Jurkat, Clone E6-1 (cell line): ENCODE data around the gene PBX1.

Experiments
- DNase-seq: peaks from one replicate; pipeline ENCODE4 v3.0.0-alpha.2; 2011; ENCODE audit warnings: low read depth, low spot score
- H3K4me3 ChIP-seq: 2 replicates; pipeline ENCODE4 v1.5.1; 2011; ENCODE audit warnings: mild to moderate bottlenecking, low read length, control low read depth, moderate library complexity

Gene PBX1

DNA sequence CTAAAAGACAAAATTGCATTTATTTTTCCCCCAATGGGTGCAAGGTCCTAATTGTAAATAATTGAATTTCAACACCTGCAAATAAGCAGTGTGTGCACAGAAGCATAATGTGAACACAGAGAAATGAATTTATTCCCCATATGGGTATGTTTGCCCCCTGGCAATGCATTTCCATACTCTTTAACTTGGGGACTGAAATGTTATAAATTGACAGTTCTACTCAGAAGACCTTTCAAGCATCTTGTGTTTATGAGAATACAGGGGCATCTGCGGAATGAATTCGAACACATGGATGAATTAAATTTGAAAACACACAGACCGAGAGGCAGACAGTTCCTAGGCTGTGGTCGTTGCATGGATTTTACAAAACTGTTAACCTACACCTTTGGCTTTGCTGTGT, 3.5 kb downstream of the PBX1 start:
- no peak for DNase-seq
- H3K4me3 ChIP-seq: no peak overlapping the region

DNA sequence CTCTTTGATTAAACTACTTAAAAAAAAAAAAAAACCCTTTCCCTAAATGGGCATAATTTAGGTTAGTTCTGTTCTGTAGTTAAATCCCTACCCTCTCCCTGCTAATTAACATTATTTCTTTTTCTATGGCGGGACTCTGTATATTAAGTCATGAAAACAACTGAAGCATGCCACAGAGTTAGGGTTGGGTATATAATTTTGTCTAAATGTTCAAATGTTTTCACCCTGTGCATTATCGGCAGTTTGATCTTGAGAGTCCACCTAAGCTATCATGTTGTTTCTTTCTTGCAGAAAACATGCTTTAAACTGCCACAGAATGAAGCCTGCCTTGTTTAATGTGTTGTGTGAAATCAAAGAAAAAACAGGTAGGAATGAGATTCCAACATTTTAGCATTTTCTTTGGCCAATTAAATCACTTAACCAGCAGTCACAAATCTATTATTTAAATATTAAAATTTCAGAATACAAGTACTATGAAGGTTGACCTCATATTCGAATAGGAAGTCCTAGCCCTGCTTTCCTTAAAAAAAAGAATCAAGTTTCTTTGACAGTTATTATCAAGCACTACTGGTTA, 4.0 kb downstream of the PBX1 start:
- no peak for DNase-seq
- H3K4me3 ChIP-seq: no peak overlapping the region

DNA sequence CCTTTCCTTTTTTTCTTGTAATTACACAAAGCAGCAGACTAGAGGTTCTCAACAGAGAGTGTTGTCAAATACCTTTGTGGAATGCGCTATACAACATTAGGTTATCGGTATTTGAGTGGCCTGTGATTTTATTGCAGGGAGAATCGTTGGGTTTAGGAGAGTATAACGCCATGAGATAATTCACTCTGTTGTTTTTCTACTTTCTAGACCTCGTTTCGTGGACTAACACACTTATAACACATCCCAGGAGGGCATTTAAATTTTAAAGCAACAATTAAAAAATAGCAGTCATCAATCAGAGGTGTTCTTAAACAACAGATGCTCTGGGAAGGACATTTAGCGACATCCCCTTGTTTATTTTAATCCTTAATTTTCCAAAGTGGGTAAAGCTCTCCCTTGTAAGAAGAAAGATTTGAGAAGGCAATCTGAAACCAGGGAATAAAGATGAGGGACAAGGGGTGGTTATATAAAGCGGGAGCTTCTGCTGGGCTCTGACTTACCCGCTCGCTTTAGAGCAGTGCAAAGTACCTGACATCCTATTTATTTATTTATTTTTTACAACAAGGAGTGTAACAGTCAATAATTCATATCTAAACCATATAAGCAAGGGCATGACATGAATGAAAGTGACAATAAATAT, 4.9 kb downstream of the PBX1 start:
- DNase-seq: no peak
- H3K4me3 ChIP-seq: no peak overlapping the region

DNA sequence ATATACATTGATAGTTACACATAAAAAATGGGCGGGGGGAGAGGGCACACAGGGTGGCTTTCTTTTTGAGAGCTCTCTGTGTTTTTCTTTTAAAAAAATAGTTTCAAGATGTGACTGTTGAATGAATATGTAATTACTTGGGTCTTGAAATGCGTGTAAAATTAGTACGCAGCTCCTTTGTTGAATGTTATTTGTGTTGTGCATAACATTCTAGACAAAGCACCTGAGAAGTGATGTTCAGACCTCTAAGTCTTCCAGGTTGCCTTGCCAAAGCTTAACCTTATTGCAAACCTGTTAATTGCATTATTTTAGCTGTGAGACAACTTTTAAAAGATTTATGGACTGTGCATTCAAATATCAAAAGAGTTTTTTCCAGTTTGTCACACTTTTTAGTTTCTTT, 5.4 kb downstream of the PBX1 start:
- DNase-seq: no peak
- H3K4me3 ChIP-seq: no peak overlapping the region

DNA sequence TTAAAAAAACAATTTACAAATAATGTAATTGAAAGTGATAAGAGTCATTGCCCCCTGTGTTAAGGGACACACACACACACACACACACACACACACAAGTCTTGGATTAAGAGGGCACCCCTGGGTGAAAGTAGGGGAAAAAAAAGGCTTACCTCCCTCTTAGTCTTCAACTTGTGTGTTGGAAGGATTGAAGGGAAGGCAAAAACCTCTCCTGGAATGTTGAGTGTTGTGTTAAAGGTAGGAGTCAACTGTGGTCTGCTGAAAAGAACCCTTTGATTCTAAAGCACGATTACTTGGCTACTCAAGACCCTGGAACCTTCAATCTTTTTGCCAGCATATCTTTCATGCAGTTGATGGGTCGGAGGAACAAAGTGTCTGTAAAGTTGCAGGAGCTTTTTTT, 6.4 kb downstream of the PBX1 start:
- no peak for DNase-seq
- H3K4me3 ChIP-seq: no peak overlapping the region

DNA sequence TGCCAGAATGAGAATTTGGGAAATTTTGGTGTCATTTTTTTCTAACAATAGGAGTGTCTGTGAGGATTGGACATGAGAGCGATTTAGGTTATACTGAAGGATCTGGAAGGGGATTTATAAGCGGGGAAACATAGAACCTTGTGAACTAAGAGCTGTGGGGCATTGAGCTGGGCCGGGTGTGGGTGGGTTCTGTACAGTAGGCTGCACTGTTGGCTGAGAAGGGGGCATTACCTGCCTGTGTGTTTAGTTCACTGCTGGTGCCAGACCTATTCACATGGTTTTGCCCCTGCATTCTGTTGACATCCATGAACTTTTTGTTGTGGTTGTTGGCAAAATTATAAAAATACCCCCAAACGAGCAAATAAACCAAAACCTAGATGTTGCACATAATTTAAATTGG, 8.8 kb downstream of the PBX1 start:
- DNase-seq: no peak
- no peak overlapping the region for H3K4me3 ChIP-seq

DNA sequence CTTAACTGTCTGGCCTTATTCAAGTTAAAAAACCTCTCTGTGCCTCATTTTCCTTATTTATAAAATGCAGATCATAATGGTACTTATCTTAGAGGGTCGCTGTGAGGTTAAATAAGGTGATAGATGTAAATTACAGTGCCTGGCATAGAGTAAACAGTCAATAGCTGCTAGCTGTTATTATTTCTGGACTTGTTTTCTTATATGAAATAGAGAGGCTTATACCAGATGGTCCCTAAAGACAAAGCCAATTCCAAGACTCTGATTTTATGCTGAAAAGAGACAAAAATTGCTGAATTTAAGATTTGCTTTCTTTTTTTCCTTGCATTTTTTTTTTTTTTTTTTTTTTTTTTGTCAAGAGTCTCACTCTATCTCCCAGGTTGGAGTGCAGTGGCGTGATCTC, 10.3 kb downstream of the PBX1 start:
- no peak overlapping the region for H3K4me3 ChIP-seq
- DNase-seq: no peak

DNA sequence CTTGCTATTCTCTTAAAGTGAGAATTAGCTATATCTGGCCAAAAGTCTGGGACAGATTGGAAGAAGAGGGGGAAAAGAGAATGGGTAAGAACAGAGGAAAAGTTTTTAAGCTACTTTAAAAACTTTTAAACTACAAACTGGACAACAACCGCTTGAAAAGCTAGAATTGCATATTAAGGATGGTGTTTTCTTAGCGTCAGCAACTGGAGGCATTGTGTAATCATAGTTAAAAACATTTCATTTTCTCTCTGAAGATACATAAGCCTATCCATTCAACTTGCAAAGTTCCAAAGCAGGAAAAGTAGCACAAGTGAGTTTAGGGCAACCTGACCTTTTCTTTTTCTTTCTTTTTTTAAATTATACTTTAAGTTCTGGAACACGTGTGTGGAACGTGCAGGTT, 10.9 kb downstream of the PBX1 start:
- H3K4me3 ChIP-seq: no peak overlapping the region
- DNase-seq: no peak

DNA sequence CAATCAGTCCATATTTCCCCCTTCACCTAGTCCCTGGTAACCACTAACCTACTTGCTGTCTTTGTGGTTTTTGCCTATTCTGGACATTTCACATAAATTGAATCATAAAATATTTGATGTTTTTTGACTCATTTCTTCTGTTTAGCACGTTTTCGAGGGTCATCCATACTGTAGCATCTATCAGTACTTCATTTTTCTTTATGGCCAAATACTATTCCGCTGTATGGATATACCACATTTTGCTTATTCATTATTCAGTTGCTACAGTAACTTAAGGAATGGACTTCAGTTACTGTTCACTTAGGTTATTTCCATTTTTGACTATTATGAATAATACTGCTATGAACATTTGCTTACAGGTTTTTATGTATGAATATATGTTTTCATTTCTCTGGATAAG, 12.3 kb downstream of the PBX1 start:
- no peak overlapping the region for H3K4me3 ChIP-seq
- no peak for DNase-seq

DNA sequence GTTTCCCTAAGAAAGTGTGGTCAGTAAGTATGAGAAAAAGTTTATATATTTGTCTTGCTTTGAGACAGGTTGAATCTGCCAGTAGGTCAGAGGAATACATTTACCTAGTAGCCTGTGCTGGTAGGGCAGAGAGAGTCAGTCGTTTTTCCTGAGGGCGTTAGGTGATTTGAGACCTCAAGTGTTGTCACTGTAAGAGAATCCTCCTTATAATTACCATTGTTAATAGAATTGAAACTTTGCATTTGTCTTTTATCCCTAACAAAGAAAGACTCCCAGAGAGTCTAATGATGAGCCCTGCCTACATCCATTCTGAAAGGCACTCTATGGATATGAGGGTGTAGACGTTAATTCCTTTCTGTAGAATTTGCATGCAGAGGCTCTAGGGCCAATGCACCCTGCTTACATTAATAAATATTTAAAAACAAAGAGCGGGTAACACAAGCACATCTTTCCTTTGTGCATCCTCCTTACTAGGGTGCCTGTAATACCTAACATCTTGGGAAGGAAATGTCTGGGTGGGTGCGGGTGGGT, 16.4 kb downstream of the PBX1 start:
- H3K4me3 ChIP-seq: no peak overlapping the region
- DNase-seq: no peak

DNA sequence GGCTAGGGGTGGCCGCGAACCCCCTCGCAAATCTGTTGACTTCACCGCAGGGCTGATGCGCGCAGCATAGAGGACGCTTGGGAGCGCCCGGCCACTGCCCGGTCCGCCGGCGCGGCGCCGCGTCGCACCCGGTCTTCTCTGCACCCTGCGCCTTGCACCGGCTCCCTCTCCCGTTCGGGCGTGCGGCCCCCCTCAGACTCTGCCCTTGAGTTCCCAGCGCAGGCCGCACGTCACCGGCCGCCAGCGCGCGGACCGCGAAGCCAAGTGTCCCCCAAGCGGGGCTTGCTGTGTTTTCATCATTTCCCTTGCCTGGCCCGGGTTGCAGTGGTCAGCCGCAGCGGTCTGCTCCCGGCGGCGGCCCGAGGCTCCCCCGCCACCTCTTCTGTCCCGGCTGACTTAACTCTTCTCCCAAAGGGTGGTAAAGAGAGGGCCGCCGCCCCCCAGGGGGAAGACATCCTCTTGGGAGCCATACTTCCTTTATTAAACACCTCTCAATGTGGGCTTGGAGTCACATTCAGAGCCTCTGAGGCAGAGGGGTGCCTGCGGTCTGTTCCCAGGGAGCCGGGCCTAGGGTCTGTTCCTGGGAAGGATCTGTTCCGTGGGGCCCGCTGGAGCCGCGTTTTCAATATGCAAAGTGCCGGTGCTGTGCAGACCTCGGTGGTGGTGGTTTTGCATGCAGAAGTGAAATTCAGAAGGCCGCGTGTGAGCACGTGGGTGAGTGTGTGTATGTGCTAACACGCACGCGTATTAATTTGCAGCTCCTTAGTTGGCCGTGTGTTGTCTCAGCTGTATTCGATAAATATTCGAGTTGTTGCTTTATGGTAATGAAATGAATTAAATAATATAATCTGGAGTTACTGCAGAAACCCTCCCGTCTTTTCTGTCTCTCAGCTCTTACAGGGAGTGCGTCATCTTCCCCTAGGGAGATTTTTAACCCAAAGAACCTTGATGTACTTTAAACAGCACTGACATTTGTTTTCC, 17.6 kb downstream of the PBX1 start:
- DNase-seq: no peak
- H3K4me3 ChIP-seq: no peak overlapping the region

DNA sequence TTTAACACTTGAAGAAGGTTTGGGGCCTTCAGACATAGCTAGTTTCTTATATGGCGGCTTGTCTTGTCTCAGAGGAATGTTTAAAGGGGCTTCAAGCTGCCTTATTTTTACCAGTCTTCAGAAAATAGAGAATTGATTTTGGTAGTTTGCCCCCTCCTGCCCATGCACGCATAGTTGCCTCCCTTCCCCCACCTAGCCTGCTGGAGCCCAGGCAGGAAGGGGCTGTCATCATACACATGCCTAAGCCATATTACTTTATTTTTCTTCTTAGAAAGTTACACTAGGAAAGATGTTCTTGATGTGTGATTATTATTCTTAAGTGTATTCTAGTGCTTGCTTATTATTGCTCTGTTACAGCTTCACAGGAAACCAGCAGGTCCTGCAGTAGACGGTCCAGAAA, 18.3 kb downstream of the PBX1 start:
- no peak overlapping the region for H3K4me3 ChIP-seq
- no peak for DNase-seq

DNA sequence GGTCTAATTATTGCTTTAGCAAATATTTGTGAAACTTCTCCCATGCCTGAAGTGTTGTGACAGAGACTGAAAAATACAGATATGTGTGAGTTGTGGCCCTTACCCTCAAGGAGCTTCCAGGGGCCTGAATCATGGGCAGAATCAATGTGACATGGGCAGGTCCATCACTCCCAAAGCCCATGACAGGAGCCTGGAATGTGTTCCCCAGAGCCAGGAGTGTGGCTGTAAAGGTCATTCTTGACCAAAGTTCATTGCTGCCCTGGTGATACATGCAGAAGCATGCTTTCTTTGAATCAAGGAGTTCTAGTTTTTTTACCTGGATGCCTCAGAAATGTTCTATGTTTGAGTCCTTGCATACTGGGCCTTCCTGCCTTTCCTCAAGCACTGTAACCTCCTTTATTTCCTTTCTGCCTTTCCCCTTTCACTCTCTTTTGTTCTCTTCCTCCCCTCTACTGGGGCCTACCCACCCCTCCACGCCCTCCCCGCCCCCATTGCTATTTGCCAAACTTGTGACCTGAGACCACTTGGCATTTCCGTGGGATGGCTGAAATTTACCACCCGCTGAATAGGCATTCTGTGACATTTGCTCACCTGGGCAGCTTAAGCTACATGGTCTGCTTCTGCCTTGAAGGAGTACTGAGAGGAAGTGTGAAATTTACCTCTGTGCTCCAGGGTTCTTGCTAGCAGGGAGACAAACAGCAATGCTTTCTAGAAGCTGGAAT, 19.7 kb downstream of the PBX1 start:
- H3K4me3 ChIP-seq: no peak overlapping the region
- DNase-seq: no peak

DNA sequence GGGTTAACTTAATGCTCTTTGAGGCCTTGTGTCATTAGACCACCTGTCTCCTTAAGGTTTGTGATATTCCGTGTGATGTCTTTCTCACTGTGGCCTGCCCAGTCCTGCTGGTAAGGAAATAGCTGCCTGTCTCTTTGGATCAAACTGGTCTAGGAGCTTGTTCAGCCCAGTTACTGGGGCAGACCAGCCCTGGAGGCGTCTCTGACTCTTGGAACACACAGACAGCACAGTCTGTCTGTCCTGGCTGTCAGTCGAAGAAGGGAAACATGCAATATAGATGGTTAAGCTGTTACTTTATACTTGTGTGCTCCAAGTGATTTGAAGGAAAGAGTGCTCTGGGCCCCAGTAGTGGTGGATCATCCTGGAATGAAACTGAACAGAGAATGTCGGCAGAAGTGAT, 20.4 kb downstream of the PBX1 start:
- H3K4me3 ChIP-seq: no peak overlapping the region
- DNase-seq: no peak

DNA sequence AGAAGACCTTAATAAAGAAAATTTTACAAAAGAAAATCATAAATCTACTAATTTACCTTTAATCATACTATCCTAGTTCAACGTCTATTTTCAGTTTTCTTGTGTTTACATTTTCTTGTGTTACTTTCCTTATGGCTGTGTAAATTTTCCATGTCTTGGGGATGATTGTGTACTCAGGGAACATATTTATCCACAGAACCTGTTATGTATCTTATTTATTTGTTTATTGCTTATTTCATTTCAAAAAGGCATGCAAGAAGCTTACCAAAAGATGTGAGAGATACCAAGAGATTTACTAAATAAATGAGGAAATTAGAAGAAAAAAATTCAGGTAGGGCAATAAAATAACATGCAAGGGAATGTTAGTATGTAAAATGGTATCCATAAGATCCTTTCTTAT, 22.8 kb downstream of the PBX1 start:
- H3K4me3 ChIP-seq: no peak overlapping the region
- DNase-seq: no peak

DNA sequence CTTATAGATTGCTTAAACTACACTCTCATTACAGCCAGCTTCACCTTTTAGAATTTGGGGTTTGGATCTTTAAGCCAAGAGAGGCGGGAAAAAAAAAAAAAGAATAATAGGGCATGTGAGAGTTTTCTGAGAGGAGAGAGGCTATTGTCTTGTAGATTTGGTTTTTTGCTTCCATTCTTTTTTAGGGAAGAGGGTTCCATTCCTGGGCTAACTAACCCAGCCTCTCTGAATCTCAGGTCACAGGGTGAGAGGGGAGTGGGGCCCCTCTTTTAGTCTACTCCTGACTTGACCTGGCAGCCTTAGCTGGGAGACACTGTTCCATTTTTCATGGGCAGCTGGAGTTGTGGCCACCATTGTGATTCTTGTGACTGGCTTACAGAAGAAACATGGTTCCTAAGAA, 24.2 kb downstream of the PBX1 start:
- DNase-seq: no peak
- H3K4me3 ChIP-seq: no peak overlapping the region

DNA sequence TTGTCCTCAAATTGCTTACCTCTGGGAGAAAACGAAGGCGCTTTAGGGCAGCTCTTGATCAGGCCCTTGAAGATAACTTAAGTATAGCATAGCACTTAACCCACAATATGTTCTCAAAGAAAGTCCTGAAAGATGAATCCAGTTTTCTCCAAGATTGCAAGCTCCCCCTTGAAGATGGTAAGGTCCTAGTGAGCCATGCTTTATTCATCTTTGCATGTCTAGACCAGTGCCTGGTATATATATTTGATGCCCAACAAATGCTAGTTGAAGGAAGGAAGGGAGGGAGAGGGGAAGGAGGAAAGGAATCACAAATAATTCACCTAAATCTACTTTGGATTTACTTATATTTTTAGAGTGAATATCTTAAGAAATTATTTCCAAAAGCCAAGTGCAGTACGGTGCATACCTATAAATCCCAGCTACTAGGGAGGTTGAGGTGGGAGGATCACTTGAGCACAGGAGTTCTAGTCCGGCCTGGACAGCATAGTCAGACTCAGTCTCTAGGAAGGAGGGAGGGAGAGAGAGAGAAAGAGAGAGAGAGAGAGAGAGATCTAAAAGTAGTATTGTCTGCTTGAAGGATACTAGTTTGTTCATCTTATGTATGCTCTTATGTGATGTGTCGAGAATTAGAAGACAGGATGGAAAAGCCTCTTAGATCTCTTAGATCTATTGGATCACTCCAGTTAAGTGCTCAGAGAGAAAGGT, 25.0 kb downstream of the PBX1 start:
- no peak overlapping the region for H3K4me3 ChIP-seq
- no peak for DNase-seq

DNA sequence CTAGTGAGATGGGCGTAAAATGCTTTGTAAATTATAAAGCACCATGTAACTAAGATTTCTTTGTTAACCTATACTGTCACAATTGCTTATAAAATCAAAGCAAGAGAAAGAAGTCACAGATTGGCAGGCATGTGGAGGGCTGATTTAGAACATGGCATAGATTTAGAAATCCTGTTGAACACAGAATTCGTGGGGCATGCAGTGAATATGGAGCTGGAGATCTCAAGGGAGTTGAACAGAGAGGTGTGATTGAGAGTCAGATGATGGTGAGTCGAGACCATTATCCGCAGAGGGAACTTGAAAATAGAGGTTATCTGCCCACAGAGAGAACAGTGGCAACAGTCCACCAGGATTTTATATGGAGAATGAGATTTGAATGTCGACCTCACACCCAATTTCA, 27.6 kb downstream of the PBX1 start:
- no peak for DNase-seq
- H3K4me3 ChIP-seq: no peak overlapping the region
